Measurements from ENCODE around the gene SMYD3.
"Not testable (repeated sequence)": the region's sequence is repeated elsewhere in the genome, so short reads cannot be mapped to it uniquely, and the experiment has no call there.

Gene SMYD3

DNA sequence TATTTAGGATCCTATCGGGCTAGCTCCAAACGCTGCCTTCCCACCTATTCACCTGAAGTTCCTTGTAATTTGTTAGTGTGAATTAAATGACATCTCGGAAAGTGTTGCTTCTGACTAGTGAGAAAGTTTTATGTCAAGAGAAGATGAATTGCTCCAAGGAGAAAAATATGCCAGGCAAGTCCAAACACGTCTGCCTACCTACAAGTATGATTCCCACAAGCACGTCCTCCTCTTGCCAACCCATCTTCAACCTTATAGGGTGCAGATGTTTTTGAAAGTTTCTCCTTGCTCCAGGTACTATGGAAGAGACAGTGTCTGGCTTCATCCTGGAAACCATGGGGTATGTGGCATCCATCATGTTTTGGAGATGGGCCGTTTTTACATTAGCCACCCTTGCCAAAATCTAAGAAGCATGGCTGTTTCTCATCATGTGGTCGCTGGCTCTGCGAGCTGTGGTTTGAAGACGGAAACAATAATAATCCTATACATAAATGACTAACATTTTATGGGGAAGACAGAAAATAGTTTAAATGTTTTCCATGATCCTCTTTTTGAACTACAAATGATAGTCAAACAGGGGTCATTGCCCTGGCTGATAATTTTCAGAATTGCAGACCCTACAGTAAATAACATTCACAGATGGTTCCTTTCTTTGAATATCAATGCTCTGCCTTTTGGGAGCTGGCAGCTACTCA lies 505.8 kb downstream of the SMYD3 start:
- DNase-seq, result no peak

DNA sequence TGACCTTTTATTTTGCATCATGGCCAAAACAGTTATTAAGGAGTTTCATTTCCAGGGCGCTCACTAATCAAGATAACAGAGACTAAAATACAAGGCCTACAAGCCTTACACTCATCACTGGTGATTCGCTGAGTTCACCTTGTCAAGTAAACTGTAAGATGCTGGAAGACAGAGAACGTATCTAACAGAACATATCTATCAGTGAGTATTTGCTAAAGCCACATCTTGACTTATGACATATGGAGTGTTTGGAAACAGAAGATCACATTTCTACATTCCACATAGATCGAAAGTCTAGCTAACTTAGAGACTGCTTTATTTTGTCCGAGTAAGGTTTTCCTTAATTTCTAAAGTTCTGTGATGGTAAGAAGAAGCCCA lies 506.5 kb downstream of the SMYD3 start:
- DNase-seq, result no peak

DNA sequence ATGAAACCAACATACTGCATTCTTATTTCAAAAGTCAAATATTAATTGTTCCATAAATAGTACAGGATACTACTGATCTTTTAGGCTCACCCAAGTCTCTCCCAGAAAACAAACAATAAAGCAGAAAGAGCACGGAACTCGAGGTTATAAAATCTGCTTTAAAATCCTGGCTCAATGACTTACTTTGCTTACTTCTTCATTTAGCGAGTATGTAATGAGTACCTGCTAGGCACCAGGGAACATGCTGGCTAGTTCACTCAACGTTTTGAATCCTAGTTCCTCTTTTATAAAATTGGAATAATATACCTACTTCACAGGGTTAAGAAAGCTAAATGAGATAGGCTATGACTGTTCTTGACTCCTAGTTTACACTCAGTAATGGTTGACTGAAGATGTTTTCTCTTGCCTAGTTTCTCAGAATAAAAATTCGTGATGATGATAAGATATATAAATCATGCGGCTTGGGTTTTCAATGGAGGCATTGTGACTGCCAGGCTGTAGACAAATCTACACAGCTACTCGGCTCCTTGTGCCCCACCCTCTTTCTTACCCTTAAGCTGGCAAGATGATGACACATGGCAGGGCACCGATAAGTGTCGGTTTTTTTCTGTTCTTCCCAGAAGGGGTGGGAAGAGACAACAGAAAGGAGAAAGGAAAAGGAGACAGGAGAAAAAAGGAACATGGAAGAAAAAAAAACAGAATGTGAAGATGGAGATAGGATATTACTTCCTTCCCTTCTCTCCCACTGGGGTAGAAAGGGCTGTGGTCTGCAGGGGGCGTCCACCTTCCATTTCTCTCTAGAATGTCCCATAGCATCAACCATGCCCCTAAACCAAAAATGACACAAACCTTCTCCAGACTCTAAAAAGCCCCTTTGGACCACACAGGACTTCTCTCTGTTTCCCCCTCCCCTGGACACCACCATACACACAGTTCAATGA lies 507.1 kb downstream of the SMYD3 start:
- DNase-seq, result no peak

DNA sequence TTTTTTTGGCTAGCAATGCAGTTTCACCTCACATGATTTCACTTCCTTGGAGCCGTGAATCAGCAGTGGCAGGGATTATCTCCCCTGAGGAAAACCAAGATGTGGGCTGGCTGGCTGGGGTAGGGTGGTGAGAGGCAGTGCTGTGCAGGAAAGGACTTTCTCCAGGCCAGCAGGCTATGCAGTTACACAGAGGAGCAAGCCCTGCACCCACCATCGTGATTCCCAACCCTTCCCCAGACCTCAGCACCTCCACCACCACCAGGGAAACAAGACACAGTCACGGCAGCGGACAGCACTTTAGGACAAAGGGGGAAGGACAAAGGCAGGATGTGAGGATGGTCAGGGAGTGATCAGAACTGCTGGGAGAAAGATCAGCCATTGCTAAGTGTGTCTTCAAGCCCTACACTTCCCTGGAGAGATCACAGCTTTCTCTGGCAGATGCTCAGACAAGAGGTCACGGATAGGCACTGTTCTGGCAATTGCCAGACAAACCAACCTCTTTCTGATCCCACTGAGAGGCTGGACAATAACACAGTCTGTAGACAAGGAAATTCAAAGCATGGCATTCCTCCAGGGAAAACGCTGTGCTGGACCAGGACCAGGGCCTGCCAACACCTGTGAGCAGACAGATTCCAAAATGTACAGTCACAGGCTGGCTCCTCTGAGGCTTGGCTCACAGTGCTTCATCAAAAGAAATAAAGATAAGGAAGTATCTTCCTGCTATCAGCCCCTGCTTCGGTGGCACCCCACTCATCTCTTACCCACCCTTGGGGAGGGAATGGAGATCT lies 509.4 kb downstream of the SMYD3 start:
- no peak for DNase-seq

DNA sequence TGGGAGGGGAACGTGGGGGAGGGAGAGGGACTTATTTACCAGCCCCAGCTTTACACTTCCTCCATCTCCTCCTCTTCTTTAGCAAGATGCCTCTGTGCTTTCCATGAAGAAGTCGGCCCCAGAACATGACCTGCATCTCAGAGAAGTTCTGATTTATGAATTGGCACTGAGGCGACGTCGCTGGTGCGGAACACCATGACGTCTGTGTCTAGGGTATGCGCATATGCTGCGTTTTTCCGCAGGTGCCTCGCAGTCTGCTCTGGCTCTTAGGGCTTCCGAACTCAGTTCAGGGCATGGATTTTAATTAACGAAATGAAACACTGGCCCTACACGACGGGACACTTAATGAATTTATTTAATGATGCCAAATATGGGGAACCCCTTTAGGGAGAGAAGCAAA lies 510.3 kb downstream of the SMYD3 start:
- no peak for DNase-seq

DNA sequence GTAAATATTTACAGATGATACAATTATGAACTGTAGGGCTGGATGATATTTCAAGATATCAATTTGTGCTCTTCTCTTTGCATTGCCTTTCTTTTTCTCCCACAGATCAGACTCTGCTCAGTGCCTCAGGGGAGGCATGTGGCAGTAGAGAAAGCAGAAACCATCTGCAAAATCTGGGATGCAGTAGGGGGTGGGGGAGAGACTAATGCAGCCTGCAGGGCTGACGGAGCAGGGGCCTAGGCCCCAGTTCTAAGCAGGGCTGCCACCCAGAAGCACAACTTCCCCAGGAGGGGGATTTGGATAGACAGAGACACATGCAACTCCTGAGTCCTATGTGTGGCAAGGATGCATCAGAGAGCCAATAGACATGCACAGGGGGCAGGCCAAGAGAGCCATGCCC lies 511.6 kb downstream of the SMYD3 start:
- DNase-seq, result no peak

DNA sequence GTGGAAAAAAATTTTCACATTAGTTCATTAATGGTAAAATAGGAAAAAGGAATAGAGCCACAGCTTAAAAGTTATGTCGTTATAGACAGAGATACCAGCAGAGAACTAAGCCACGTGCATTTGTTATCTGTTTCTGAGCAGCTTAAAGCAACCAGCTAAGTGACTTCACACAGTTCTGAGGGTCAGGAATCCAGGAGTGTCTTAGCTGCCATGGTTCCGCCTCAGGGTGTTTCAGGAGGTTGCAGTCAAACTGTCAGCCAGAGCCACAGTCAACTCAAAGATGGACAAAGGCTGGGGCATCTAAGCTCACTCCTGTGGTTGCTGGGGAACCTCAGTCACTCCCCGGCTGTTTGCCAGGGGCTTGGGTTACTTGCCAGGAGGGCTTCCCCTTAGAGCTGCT lies 515.8 kb downstream of the SMYD3 start:
- DNase-seq, result no peak

DNA sequence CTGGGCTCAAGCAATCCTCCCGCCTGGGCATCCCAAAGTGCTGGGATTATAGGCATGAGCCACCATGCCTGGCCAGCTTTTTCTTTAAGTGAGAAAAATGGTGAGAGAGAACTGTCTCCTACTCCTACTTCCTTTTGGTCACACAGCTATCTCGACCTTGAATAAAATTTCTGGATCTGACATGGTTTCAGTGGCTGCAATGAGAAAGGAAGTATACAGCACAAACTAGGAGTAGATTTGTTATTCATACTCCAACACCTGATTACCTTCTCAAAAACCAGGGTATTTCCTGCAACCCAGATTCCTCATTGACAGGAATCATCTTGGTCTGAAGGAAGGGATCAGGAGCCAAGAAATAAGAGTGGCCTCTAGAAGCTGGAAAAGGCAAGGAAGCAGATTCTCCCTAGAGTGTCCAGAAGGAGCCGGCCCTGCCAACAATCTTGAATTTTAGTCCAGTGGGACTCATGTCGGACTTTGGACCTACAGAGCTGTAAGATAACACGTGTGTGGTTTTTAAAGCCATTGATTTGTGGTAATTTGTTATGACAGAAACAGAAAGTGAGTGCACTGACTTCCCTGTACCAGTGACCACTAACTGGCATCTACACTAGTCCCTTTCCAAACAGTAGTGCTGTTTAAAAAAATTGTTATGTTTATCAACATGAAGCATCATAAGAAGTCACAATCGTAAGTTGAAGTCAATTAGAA lies 516.6 kb downstream of the SMYD3 start:
- no peak for DNase-seq

DNA sequence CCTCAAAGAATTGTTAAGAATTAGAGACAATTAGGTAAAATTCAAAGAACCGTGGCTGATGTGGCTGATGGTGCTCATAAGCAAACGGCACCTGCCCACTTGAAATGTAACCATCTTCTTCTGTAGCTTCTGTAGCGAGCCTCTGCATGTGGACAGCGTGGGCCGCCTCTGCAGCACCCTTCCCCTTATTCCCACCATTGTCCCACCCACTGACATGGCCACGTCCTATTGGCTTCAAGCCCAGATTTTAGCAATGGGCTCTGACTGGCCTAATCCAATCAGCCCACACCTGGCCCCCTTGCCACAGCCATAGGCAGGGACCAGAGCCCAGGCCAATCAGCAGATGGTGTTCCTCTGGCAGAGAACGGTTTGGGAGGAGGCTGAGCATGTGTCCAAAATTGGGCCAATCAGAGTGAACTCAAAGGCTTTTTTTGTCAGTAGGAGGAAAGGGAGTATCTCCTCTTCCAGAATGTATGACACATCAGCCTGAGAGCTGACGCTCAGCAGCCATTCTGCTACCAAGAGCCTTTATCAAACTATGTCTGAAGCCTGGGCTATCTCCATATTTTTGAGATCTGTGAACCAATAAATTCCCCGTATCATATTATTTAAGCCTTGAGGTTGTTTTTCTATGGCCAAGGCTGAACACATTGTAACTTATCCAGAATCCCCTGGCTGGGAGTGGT lies 518.5 kb downstream of the SMYD3 start:
- no peak for DNase-seq

DNA sequence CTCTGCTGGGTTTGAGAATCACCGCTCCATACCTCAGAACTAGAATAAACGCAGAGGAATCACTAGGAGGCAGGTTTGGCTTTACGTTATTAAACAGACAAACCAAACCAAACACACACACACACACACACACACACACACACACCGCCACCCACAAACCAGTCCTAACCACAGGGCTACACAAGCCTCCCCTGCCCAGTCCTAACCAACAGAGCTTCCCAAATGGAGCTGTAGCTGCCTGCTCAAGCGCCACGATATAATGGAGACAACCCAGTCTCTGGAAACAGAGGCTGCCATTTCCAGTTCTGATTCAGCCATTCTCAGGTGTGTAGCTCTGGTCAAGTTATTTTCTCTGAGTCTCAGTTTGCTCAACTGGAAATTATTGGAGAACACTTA lies 519.1 kb downstream of the SMYD3 start:
- DNase-seq, result no peak

DNA sequence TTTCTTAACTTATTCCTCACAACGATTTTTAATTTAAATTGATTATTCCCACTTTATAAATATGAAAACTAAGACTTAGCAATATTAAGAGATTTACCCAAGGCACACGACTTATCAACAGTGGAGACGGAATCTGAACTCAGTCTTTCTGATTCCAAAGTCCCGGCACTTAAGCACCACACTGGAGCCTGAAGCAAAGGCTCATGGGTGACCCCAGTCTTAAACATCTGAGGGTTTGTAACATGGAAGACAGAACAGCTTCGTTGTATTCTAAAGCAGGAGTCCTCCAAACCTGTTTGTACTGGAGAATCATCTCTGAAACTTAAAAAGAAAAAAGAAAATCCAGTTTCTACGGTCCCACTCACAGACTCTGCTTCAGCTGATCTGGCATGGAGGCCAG lies 519.5 kb downstream of the SMYD3 start:
- DNase-seq, result no peak

DNA sequence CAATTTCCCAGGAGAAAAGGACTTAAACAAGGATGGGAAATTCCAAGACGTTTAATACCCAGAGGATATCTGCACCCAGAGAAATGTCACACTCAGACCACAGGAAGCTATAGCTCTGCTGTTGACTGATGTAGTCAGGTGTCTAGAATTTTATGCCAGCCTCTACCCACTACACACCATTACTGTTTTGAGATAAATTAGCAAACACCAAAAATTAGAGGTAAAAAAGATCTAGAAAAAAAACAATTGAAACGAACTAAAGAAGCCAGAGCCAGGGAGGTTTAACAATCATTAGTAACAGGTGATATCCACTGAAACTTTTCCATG lies 519.9 kb downstream of the SMYD3 start:
- no peak for DNase-seq

DNA sequence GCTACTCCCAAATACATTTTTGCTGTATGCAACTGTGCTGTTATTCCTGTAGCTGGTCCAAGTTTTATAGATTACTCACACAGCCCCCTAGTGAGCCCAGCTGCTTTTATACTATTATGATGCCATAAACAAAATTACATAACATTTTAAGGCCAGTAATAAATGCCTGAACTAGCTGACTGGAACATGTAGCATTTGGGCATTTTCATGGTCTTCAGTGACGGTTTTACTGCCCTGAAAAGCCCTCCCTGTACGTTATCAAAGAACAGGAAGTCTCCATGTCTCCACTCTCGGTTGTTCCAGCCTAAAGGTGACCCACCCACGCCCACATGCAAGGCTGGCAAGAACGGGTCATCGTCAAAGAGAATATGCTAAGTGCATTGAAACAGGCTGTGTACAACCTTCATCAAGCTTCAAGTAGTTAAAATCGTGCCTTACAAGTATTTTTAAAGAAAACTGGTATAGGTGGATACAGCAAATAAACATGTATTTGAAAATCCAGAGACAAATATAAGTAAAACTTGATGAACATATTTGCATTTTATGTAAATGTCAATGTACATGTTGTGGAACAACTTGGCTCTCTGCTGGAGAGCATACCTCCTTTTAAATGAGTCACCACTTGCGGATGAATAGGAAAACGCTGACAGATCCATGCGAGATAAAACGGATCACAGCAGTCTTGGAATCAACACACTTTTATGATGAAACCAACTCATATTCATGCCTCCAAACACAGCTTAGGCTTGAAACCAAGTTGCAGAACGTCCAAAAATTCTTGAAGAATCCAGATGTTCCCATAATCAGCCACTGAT lies 520.5 kb downstream of the SMYD3 start:
- DNase-seq, result no peak

DNA sequence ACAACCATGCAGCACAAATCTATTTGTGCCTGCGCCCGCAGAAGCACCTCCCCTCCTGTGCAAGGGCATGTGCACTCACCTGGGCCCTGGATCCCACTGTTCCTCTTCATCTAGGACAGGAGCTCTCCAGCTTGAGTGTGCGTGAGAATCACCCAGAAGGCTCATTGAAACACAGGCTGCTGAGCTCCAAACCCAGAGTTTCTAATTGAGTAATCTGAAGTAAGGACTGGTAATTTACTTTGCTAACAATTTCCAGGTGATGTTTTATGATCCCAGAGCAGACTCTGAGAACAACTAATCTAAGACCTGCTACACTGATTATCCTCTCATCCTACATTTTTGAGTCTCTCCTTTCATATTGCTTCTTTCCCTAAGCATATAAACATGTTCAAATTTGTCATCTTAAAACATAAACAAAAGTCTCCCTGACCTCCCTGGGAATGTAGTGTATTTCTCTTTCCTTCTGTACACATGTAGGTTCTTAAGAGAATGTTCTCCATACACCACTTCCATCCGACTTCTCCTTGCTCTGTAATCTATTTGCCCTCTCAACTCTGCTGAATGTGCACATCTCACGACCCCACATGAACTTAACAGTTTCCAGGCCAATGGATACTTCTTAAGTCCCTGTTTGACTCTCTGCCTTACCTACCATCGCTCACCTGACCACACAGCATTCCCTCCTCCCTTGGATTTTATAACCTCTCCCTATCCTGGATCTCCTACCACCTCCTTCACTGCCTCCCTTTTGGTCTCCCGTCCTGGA lies 522.5 kb downstream of the SMYD3 start:
- DNase-seq, result no peak

DNA sequence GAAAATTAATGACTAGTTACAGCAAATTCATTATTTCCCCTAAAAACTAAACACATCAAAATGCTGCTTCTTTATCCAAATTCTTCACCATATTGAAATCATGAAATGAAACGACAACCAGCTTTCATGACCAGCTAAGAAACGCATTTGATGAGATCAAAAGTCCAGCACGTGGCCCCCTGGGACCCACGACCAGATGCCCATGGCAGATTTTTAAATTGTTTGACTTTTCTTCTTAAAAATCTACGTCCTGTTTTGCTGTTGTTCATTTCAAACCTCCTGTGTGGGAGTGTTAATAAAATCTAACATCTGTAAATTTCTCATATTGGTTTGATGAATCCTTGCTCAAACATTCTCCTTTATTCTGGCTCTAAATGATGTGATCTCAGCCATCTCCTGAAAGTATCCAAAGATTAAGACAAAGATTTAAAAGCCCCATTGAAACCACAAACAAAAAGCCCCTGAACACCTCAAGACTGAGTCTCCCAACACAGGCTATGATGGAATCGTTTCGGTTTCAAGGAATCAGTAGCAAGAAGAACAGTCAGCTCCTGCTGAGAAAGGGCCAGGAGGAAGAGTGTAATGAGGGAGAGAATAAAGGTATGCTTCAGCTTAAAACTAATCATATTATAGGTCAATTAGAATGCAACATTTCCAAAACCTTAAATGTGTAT lies 523.6 kb downstream of the SMYD3 start:
- no peak for DNase-seq

DNA sequence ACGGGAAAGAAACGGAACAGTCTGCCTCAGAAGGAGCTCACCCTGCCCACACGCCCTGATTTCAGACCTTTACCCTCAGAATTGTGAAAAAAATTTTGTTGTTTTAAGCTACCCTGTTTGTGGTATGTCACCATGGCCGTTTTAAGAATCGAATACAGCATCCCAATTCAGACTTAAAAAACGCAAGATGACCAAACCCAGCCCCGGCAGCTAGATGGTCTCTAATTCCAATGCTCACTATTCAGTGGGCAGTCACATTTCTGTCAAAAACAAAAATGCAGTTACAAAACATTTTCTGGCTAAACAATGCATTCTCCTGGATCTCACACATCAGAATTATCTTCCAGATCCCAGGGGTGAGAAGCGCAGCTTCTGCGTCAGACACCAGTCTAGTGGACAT lies 527.5 kb downstream of the SMYD3 start:
- DNase-seq, result no peak

DNA sequence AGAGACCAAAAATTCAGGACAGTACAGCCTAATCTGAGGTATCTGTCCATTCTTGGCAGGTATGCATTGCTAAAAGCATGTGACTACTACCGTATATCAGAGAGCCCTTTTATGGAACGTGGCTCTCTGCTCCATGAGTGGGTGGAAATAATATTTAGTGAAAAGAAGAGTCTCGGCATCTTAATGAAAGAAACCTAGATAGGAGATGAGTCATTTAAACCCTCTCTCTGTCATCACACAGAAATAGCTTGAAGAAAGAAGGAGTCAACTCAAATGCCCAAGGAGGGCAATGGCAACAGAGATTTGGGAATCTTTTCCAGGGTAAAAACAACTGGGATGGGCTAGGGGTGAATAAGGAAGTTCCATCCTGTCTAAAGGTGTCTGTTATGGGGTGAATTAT lies 528.2 kb downstream of the SMYD3 start:
- no peak for DNase-seq

DNA sequence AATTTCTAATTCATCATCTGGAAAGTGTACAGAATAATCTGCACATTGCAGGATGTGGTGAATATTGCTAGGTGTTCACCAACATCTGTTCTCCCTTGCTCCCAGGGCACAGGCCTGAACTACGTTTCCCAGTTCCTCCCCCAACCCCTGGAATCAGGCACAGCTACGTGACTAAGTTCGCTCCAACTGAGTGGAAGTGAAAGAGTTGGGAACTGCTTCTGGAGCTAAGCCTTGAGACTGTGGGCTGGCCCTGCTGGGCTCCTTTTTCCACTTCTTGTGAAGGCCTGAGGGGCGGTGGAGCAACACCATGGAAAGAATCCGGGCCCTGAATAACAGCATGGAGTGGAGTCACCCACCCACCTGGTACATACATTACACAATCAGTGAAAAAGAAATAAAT lies 534.6 kb downstream of the SMYD3 start:
- DNase-seq, result no peak

DNA sequence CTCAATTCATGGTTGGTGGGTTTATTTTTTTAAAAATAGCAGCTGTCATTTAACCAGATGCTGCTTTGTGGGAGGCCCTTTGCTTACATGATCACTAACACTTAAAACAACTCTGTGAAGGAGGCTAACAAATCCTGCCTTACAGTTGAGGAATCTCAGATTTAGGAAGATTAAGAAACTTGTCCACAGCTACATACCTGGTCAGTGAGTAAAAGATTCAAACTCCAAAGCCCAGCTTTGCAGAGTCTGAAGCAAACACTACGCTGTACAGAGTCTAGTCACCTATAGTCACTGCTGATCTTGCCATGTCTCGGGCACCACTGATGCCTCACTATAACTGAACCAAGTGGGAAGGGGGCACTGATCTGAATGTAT lies 535.4 kb downstream of the SMYD3 start:
- no peak for DNase-seq

DNA sequence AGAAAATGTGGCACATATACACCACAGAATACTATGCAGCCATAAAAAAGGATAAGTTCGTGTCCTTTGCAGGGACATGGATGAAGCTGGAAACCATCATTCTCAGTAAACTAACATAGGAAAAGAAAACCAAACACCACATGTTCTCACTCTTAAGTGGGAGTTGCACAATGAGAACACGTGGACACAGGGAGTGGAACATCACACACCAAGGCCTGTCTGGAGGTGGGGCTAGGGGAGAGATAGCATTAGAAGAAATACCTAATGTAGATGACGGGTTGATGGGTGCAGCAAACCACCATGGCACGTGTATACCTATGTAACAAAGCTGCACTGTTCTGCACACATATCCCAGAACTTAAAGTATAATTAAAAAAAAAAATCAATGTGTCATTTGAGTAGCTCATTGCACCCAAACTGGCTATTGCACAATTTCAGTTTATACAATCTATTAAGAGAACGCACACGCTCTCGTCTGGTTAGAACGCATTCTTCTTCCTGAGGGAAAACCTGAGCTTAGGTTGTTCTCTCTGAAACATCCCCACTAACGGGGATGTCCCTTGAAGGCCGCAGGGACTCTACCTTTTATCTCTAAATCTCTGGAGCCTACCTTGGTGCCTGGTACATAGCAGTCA lies 535.9 kb downstream of the SMYD3 start:
- DNase-seq, result not testable (repeated sequence)
